GM12872 (cell line): ENCODE measurements around the gene ENDOD1.
A peak's percentile ranks its signal among the peaks of the same experiment; 100 is the strongest.

Experiments
- CTCF ChIP-seq: IDR thresholded peaks from 3 replicates; pipeline ENCODE4 v1.5.1; 2011; ENCODE audit warnings: low read depth, mild to moderate bottlenecking, low read length, moderate library complexity; ENCODE audit not compliant: insufficient read depth

ENDOD1 gene

GRCh38 chr11:95085117-95085816 is 4.4 kb upstream of the ENDOD1 start:
- TF ChIP-seq CTCF: no peak

GRCh38 chr11:95086151-95086550 is 3.5 kb upstream of the ENDOD1 start:
- no peak for TF ChIP-seq CTCF

GRCh38 chr11:95086836-95087570 is 2.6 kb upstream of the ENDOD1 start:
- no peak for TF ChIP-seq CTCF

GRCh38 chr11:95088946-95089619 is 563 bp upstream of the ENDOD1 start:
- no peak for TF ChIP-seq CTCF

- no peak for TF ChIP-seq CTCF
These were observed 2.1 kb downstream of the ENDOD1 start for GRCh38 chr11:95091663-95092180.

- TF ChIP-seq CTCF: peak; percentile 85
These were observed 3.1 kb downstream of the ENDOD1 start for GRCh38 chr11:95092549-95093324.
